ENCODE results near the gene CENPL. TPM values are rescaled to one million over a fixed set of nuclear protein-coding genes. Genes with fewer than 3 reads are reported as not detected.

CENPL gene
- total RNA-seq, 1 experiment from 2014 or later: 108 TPM

- no TSS peak for BruUV-seq (replicated peaks)
- Histone ChIP-seq H3F3A (ENCODE audit: low read length, unreplicated experiment) (peaks cover 29% of the 10 kb centered on the region), H3K27ac (ENCODE audit: low read length) (peak within 1 kb of the TSS; percentile 85), H2AFZ (ENCODE audit: low read length) (peak within 1 kb of the TSS; percentile 84), H3K4me1 (ENCODE audit: insufficient read depth, low read length) (peaks cover 19% of the 10 kb centered on the region), H3K79me2 (ENCODE audit: low read length) (peaks cover 29% of the 10 kb centered on the region), H3K9me2 (replicated peaks; ENCODE audit: low read length) (no peaks in the 10 kb centered on the region), H4K20me1 (ENCODE audit: low read length) (peaks cover 38% of the 10 kb centered on the region), H3K27me3 (ENCODE audit: low read length) (no peaks in the 10 kb centered on the region), H3K9me3 (ENCODE audit: low read length) (no peaks in the 10 kb centered on the region), H3K36me3 (ENCODE audit: low read depth, low read length) (peaks cover 42% of the 10 kb centered on the region), H3K4me3 (ENCODE audit: low read length) (peak within 1 kb of the TSS; percentile 100), H3K9ac (ENCODE audit: low read length) (peak within 1 kb of the TSS; percentile 99), H3K4me2 (ENCODE audit: low read length) (peak within 1 kb of the TSS; percentile 99)
- CTCF ChIA-PET: no interaction called here
- no peak for TF ChIP-seq EZH2 (IDR thresholded peaks at IDR 0.05; ENCODE audit: low read length, unreplicated experiment)
- TF ChIP-seq EZH2phosphoT487 (IDR thresholded peaks at IDR 0.05; ENCODE audit: borderline replicate concordance, low read length): no peak
- TF ChIP-seq CTCF (conservative IDR thresholded peaks at IDR 0.05; ENCODE audit: low read depth, low read length): no peak
- intact Hi-C loops (cut with micrococcal nuclease): loop anchor here (1.0 kb wide), 1 partner anchor 44 kb away; the partner anchor contains the start of genes CENPL and DARS2
- DNase-seq: peak; percentile 78
- ATAC-seq: peak; percentile 75
- POLR2A ChIA-PET (ENCODE audit: unreplicated experiment): interaction anchor here (0.5 to 1.0 kb wide), 8 partner anchors 23 to 820 kb away, joined by 3 to 24 read pairs (median 5); no protein-coding TSS in a partner anchor
Measured at GRCh38 chr1:173868266-173869020, 43.8 kb upstream of the CENPL start, which contains the start of gene ZBTB37. TSS of gene ZBTB37 (plus strand) at chr1:173868380. CDS start at chr1:173870226, 1,846 bp downstream.

- Histone ChIP-seq H3K9me3 (ENCODE audit: low read length) (no peaks in the 10 kb centered on the region), H3K4me2 (ENCODE audit: low read length) (peak within 1 kb of the TSS; percentile 99), H3K27me3 (ENCODE audit: low read length) (no peaks in the 10 kb centered on the region), H3K4me1 (ENCODE audit: insufficient read depth, low read length) (peaks cover 19% of the 10 kb centered on the region), H3K9me2 (replicated peaks; ENCODE audit: low read length) (no peaks in the 10 kb centered on the region), H3K4me3 (ENCODE audit: low read length) (peak within 1 kb of the TSS; percentile 100), H4K20me1 (ENCODE audit: low read length) (peaks cover 43% of the 10 kb centered on the region), H2AFZ (ENCODE audit: low read length) (peak within 1 kb of the TSS; percentile 84), H3K79me2 (ENCODE audit: low read length) (peaks cover 29% of the 10 kb centered on the region), H3K36me3 (ENCODE audit: low read depth, low read length) (peaks cover 48% of the 10 kb centered on the region), H3F3A (ENCODE audit: low read length, unreplicated experiment) (peaks cover 35% of the 10 kb centered on the region), H3K27ac (ENCODE audit: low read length) (peak within 1 kb of the TSS; percentile 85), H3K9ac (ENCODE audit: low read length) (peak within 1 kb of the TSS; percentile 99)
- intact Hi-C loops (cut with micrococcal nuclease): loop anchor here (1.0 kb wide), 1 partner anchor 44 kb away; the partner anchor contains the start of genes CENPL and DARS2
- TF ChIP-seq EZH2 (IDR thresholded peaks at IDR 0.05; ENCODE audit: low read length, unreplicated experiment): no peak
- TF ChIP-seq CTCF (conservative IDR thresholded peaks at IDR 0.05; ENCODE audit: low read depth, low read length): no peak
- no peak for TF ChIP-seq EZH2phosphoT487 (IDR thresholded peaks at IDR 0.05; ENCODE audit: borderline replicate concordance, low read length)
- BruUV-seq (replicated peaks): no TSS peak
- ChIA-PET POLR2A (ENCODE audit: unreplicated experiment) (interaction anchor here (0.5 to 1.0 kb wide), 8 partner anchors 24 to 820 kb away, joined by 3 to 24 read pairs (median 5); no protein-coding TSS in a partner anchor), CTCF (no interaction called here)
- peak; percentile 85 for ATAC-seq
- DNase-seq: peak; percentile 97
Measured at GRCh38 chr1:173867753-173868265, 43.1 kb upstream of the CENPL start, which contains the start of gene GAS5. TSS of gene GAS5 (minus strand) at chr1:173867989.

All from PC-3 (cell line).